GM12864 (cell line): ENCODE results near the gene FAM120B.
"Not testable (repeated sequence)": the region's sequence is repeated elsewhere in the genome, so short reads cannot be mapped to it uniquely, and the experiment has no call there.

Experiments used
- DNase-seq: peaks from one replicate; pipeline ENCODE4 v3.0.0-alpha.2; 2011; ENCODE audit warnings: low read depth
- H3K4me3 ChIP-seq: 2 replicates; pipeline ENCODE4 v1.5.1; 2011; ENCODE audit warnings: mild to moderate bottlenecking, low read depth, low read length, control low read depth
- TF ChIP-seq, protein P1 (sequence below): IDR thresholded peaks from 2 replicates; pipeline ENCODE4 v1.5.1; 2011; ENCODE audit warnings: low read depth, mild to moderate bottlenecking, moderate library complexity, low read length, control low read depth, inconsistent platforms; ENCODE audit errors: missing control alignments

Gene FAM120B

DNA sequence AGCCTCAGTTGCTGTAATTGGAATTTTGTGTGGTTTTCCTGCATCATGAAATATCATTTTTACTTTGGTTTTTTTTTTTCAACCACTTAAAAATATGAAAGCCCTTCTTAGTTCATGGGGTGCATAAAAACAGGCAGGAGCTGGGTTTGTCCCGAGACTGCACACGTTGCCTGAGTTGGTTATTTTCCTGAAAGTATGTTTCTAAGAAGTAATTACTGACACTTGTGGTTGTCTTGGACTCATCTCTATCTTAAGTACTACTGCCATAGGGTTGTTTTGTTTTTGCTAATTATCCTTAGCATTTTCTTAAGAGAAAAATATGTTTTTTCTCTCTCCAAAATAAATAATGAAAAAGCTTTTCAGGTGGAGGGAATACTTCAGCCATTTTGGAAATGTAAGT is 40.1 kb downstream of the FAM120B start:
- TF ChIP-seq, protein P1, sequence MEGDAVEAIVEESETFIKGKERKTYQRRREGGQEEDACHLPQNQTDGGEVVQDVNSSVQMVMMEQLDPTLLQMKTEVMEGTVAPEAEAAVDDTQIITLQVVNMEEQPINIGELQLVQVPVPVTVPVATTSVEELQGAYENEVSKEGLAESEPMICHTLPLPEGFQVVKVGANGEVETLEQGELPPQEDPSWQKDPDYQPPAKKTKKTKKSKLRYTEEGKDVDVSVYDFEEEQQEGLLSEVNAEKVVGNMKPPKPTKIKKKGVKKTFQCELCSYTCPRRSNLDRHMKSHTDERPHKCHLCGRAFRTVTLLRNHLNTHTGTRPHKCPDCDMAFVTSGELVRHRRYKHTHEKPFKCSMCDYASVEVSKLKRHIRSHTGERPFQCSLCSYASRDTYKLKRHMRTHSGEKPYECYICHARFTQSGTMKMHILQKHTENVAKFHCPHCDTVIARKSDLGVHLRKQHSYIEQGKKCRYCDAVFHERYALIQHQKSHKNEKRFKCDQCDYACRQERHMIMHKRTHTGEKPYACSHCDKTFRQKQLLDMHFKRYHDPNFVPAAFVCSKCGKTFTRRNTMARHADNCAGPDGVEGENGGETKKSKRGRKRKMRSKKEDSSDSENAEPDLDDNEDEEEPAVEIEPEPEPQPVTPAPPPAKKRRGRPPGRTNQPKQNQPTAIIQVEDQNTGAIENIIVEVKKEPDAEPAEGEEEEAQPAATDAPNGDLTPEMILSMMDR = no peak
- no peak for DNase-seq
- no peak overlapping the region for H3K4me3 ChIP-seq

DNA sequence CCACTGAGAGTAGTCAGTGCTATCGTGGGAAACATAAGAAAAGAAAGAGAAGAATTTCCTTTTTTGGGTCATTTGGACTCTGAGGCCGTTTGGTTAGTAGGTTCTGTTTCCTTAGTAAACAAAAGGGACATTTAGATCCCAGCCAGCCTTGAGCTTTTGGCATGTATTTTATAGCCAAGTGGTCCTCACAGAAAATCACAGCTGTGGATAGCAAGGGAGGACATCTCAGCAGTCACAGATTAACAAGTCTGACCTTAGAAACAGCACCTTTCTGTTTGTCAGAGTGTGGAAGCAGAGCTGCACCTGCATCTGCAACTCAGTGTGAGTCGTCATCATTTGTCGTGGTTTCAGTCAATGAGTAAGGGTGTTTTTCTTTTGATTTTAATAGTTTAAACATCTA is 40.5 kb downstream of the FAM120B start:
- no peak overlapping the region for H3K4me3 ChIP-seq
- no peak for DNase-seq
- TF ChIP-seq, protein P1 = no peak

DNA sequence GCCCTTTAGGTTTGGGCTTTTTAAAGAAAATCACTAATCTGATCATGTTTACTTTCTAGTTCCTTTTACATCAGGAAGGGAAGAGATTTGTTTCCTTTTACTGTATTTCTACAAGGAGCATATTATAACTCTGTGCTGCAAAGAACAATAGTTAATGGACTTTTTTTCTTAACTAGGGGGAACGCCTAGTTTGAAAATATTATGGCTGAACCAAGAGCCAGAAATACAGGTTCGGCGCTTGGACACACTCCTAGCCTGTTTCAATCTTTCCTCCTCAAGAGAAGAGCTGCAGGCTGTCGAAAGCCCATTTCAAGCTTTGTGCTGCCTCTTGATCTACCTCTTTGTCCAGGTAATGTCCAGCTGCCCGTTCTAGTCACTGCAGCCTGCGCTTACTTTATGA is 41.4 kb downstream of the FAM120B start:
- TF ChIP-seq, protein P1 = no peak
- no peak for DNase-seq
- H3K4me3 ChIP-seq = no peak overlapping the region

DNA sequence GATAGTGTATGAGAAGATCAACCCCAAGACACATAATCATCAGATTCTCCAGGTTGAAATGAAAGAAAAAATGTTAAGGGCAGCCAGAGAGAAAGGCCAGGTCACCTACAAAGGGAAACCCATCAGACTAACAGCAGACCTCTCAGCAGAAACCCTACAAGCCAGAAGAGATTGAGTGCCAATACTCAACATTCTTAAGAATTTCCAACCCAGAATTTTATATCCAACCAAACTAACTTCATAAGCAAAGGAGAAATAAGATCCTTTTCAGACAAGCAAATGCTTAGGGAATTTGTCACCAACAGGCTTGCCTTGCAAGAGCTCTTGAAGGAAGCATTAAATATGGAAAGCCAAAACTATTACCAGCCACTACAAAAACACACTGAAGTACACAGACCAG is 44.9 kb downstream of the FAM120B start:
- H3K4me3 ChIP-seq, DNase-seq: not testable (repeated sequence)

DNA sequence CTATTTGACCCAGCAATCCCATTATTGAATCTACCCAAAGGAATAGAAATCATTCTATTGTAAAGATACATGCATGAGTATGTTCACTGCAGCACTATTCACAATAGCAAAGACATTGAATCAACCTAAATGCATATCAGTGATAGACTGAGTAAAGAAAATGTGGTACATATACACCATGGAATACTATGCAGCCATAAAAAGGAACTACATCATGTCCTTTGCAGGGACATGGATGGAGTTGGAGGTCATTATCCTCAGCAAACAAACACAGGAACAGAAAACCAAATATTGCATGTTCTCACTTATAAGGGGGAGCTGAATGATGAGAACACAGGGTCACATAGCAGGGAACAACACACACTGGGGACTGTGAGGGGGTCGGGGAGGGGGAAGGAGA is 48.6 kb downstream of the FAM120B start:
- not testable (repeated sequence) for DNase-seq, H3K4me3 ChIP-seq

DNA sequence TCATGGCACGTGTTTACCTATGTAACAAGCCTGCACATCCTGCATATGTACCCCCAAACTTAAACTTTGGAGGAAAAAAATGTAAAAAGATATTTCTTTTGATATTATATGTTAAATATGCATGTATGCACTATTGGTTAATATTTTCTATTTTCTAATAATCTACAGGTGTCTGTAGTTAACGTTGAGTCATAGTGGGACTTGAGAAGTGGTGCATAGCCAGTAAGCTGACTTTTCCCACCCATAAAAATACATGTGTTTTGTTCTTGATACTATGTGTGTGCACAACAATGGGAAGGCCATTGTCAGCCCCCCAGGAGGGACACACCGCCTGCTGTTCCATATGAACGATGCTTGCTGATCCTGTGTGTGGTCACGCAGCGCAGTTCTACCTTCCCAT is 49.1 kb downstream of the FAM120B start:
- TF ChIP-seq, protein P1 = no peak
- no peak for DNase-seq
- H3K4me3 ChIP-seq = no peak overlapping the region

DNA sequence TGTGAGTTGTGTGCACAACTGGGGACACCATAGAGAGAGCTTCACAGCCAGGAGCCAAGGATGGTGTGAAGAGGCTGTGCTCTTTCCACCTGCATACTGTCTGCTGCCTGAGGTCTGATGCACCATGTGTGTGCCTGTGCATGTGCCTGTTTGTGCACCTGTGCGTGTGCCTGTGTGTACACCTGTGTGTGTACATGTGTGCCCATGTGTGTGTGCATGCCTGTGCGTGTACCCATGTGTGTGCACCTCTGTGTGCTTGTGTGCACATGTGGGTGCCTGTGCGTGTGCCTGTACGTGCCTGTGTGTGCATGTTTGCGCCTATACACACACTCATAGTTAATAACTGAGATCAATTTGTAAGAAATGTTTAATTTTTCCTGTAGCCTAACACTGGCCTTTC is 51.3 kb downstream of the FAM120B start:
- no peak overlapping the region for H3K4me3 ChIP-seq
- TF ChIP-seq, protein P1 = no peak
- no peak for DNase-seq

DNA sequence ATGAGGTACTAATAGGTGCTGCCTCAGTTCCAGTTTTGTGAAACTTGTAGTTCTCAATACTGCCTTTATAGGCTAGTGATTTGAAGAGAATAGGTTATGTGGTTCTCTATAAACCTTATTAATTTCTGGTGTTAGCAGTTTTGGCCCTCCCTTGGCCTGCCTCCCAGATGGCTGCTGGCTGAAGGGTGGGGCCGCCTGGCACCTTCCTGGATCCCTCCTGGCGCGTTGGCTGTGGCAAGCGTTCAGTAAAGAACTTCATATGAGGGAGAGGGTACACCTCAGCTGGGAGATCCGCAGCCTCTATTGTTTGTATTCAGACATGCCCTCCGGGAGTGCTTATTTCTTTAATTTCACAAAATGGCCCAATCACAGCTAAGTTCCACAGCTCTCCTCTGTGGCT is 51.9 kb downstream of the FAM120B start:
- no peak for DNase-seq
- TF ChIP-seq, protein P1 = no peak
- H3K4me3 ChIP-seq = no peak overlapping the region
